GM23248 (cell line): Measurements from ENCODE around the gene PCED1A. TPM values are rescaled to one million over a fixed set of nuclear protein-coding genes. Genes with fewer than 3 reads are reported as not detected.
"Not testable (repeated sequence)": the region's sequence is repeated elsewhere in the genome, so short reads cannot be mapped to it uniquely, and the experiment has no call there.

ENCODE experiments used
- DNase-seq: peaks from one replicate; pipeline ENCODE4 v3.0.0-alpha.2; 2015
- H2AFZ ChIP-seq: fragments of 200-600 bp; sonication (generic); 2 replicates; pipeline ENCODE4 v1.6.1; 2016; ENCODE audit warnings: antibody characterized with exemption
- H3F3A ChIP-seq: fragments of 200-600 bp; sonication (generic); 2 replicates; pipeline ENCODE4 v1.6.1; 2016; ENCODE audit warnings: mild to moderate bottlenecking, antibody characterized with exemption, mixed run types; ENCODE audit not compliant: insufficient read depth
- H3K27ac ChIP-seq: fragments of 200-600 bp; sonication (generic); 2 replicates; pipeline ENCODE4 v1.5.1; 2016; ENCODE audit warnings: mild to moderate bottlenecking
- H3K27me3 ChIP-seq: fragments of 200-600 bp; sonication (generic); replicated peaks from 2 replicates; pipeline ENCODE4 v1.6.1; 2016; ENCODE audit warnings: mild to moderate bottlenecking; ENCODE audit not compliant: insufficient read depth
- H3K36me3 ChIP-seq: fragments of 200-600 bp; sonication (generic); 2 replicates; pipeline ENCODE4 v1.6.1; 2016; ENCODE audit warnings: low read depth, mild to moderate bottlenecking
- H3K4me1 ChIP-seq: fragments of 200-600 bp; sonication (generic); 2 replicates; pipeline ENCODE4 v1.6.1; 2016; ENCODE audit warnings: mild to moderate bottlenecking; ENCODE audit not compliant: insufficient read depth
- H3K4me2 ChIP-seq: fragments of 200-600 bp; sonication (generic); one replicate; pipeline ENCODE4 v1.6.1; 2016; ENCODE audit warnings: mild to moderate bottlenecking; ENCODE audit not compliant: unreplicated experiment
- H3K4me3 ChIP-seq: fragments of 200-600 bp; sonication (generic); 2 replicates; pipeline ENCODE4 v1.5.1; 2016; ENCODE audit warnings: mild to moderate bottlenecking
- H3K79me2 ChIP-seq: fragments of 200-600 bp; sonication (generic); 2 replicates; pipeline ENCODE4 v1.6.1; 2016; ENCODE audit warnings: mild to moderate bottlenecking; ENCODE audit not compliant: insufficient read depth
- H3K9ac ChIP-seq: fragments of 200-600 bp; sonication (generic); 2 replicates; pipeline ENCODE4 v1.6.1; 2016; ENCODE audit warnings: mild to moderate bottlenecking
- H3K9me2 ChIP-seq: fragments of 200-600 bp; sonication (generic); 2 replicates; pipeline ENCODE4 v1.6.1; 2016; ENCODE audit warnings: mixed run types, mild to moderate bottlenecking, moderate library complexity; ENCODE audit not compliant: insufficient read depth
- H3K9me3 ChIP-seq: fragments of 200-600 bp; sonication (generic); one replicate; pipeline ENCODE4 v1.6.1; 2017; ENCODE audit warnings: low read depth
- H4K20me1 ChIP-seq: fragments of 200-600 bp; sonication (generic); 2 replicates; pipeline ENCODE4 v1.6.0; 2016; ENCODE audit not compliant: insufficient read depth
- EZH2 ChIP-seq: fragments of 200-600 bp; sonication (generic); IDR thresholded peaks from 2 replicates; pipeline ENCODE4 v1.6.1; 2018; ENCODE audit warnings: antibody characterized with exemption, mild to moderate bottlenecking; ENCODE audit not compliant: insufficient read depth, poor library complexity, severe bottlenecking
- EZH2phosphoT487 ChIP-seq: fragments of 200-600 bp; sonication (generic); IDR thresholded peaks from 2 replicates; pipeline ENCODE4 v1.6.1; 2018; ENCODE audit warnings: antibody characterized with exemption, moderate library complexity, mild to moderate bottlenecking, low read depth; ENCODE audit not compliant: insufficient read depth
- WGBS, 2 experiments: methylation state at CpG; one replicate each; pipeline ENCODE4 v1.1.6; 2015 to 2017; ENCODE audit warnings: low lambda C conversion rate in 2 of 2, low coverage in 1 of 2; ENCODE audit errors: missing lambda C conversion rate in 2 of 2; 5-methylcytosine and 5-hydroxymethylcytosine counted together
- in situ Hi-C: fragments of 300-500 bp; cut with MboI; formaldehyde crosslinking; loops from 2 replicates; pipeline ENCODE4 v1.15.0; 2020
- polyA plus RNA-seq: library from polyadenylated mRNA; unstranded; fragments of >200 nt; fragmentation: Nextera tagmentation; extraction: Ambion mirVana; gene quantifications from 2 replicates; pipeline ENCODE4 v1.2.1, GENCODE V29; 2016
- total RNA-seq: library from RNA; depleted of rRNA; stranded (reverse); fragments of >200 nt; shearing (Covaris generic); gene quantifications from 2 replicates; pipeline ENCODE4 v1.2.3, GENCODE V29; 2014

PCED1A gene
- total and polyA plus RNA-seq, 2 experiments from 2014 or later = 17.3 to 39.2 TPM

DNA sequence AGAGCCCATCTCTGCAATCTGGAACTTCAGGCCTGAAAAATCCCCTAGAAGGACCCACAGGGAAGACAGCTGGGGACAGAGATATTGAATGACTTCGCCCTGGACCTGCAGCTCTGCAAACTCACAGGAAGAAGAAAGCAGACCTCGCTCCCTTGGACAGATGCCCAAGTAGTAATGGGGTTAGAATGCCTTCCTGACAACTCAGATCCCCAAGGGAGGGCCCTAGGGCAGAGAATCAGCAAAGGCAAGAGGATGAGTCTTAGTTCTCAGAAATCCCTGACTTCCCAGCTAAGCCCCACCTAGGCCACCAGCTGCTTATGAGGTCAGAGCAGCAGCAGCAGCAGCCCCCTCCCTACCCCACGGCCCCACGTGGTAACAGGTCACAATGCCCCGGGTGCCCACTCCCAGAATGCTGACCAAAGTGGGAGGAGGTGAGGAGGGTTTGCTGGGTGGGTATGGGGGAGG, 25.8 kb downstream of the PCED1A start, which contains the start of gene C20orf141:
Gene C20orf141, plus strand, starts transcription at position 401 of the 465 bp plus-strand sequence. CDS start 198 bp downstream, outside the sequence.
- in situ Hi-C loops = no loop called here
- Histone ChIP-seq H3K9ac (peak within 1 kb of the TSS; percentile 8), H2AFZ (no peak within 1 kb of the TSS), H3K36me3 (no peaks in the 10 kb centered on the region), H3F3A (no peaks in the 10 kb centered on the region), H3K27ac (peak within 1 kb of the TSS; percentile 23), H3K9me2 (no peaks in the 10 kb centered on the region), H4K20me1 (no peaks in the 10 kb centered on the region), H3K4me2 (peak within 1 kb of the TSS; percentile 76), H3K4me3 (0 out of 2 replicates have a peak within 1 kb of the TSS, but pooled peaks have one; percentile 19), H3K9me3 (peaks cover 3% of the 10 kb centered on the region), H3K27me3 (0 out of 2 replicates have a peak, but pooled peaks cover 3% of the 10 kb centered on the region), H3K79me2 (no peaks in the 10 kb centered on the region), H3K4me1 (peaks cover 13% of the 10 kb centered on the region)
- TF ChIP-seq EZH2phosphoT487 (no peak), EZH2 (no peak)
- WGBS, 2 experiments = 0 to 3% methylated on average over 5 of the region's 5 CpGs
- peak; percentile 99 for DNase-seq

DNA sequence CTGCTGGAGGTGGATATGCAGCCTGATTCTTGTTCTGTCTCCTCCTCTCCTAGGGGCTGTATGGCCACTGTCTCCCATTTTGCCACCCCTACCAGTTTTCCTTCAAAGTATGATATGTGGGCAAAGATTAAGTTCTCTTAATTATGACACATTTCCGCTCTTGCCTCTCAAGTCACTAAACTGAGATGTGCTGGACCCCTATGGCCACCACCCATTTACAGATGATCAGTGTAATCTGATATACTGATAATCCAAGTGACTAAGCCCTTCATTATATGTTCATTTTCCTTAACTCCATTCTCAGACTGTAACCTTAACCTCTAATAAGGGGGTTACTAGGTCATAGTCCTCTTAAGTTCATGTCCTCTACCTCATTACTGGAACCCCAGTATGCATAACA, 26.4 kb downstream of the PCED1A start:
- Histone ChIP-seq H3K9ac (no peak overlapping the region), H4K20me1 (no peaks in the 10 kb centered on the region), H3K4me2 (peak overlapping the region; percentile 76), H3K27ac (no peak overlapping the region), H3K36me3 (no peaks in the 10 kb centered on the region), H2AFZ (no peak overlapping the region), H3K4me1 (peaks cover 13% of the 10 kb centered on the region), H3F3A (no peaks in the 10 kb centered on the region), H3K79me2 (no peaks in the 10 kb centered on the region), H3K9me3 (peaks cover 3% of the 10 kb centered on the region), H3K4me3 (0 out of 2 replicates have a peak overlapping the region, but pooled peaks have one; percentile 19), H3K27me3 (0 out of 2 replicates have a peak, but pooled peaks cover 3% of the 10 kb centered on the region), H3K9me2 (no peaks in the 10 kb centered on the region)
- WGBS, 2 experiments = 83 to 88% methylated on average over 1 of the region's 1 CpG
- no peak for TF ChIP-seq EZH2
- no peak for TF ChIP-seq EZH2phosphoT487
- DNase-seq = no peak
- in situ Hi-C loops = no loop called here

DNA sequence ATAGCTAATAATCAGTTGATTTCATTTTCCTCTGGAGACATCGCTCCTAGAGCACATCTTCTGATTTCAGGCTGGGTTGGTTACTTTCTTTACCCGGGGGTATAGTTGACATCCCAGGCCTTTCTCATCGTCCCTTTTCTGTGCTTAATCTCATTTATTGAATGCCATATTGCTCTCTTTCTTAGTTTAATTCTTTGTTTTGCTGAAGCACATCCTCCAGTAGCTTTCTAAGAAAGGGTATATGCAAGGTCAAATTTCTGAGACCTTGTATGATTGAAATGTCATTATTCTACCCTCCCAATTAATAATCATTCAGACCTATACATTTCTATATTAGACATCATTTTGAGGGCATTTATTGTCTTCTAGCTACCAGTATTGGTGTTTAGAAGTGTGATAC, 28.3 kb downstream of the PCED1A start:
- WGBS, 2 experiments = 63 to 83% methylated on average over 3 of the region's 3 CpGs
- no peak overlapping the region for H3K27ac ChIP-seq
- in situ Hi-C loops = no loop called here
- no peaks in the 10 kb centered on the region for H3K9me2 ChIP-seq
- TF ChIP-seq EZH2 (no peak), EZH2phosphoT487 (no peak)
- no peak overlapping the region for H3K9ac ChIP-seq
- no peak overlapping the region for H2AFZ ChIP-seq
- H3K4me1 ChIP-seq = peaks cover 13% of the 10 kb centered on the region
- no peak for DNase-seq
- H3K4me2 ChIP-seq = no peak overlapping the region
- no peaks in the 10 kb centered on the region for H3F3A ChIP-seq
- H3K27me3 ChIP-seq = peaks cover 17% of the 10 kb centered on the region; the same call in 1 of the 2 replicates
- peaks cover 3% of the 10 kb centered on the region for H3K9me3 ChIP-seq
- no peaks in the 10 kb centered on the region for H3K36me3 ChIP-seq
- H3K79me2 ChIP-seq = no peaks in the 10 kb centered on the region
- H4K20me1 ChIP-seq = no peaks in the 10 kb centered on the region
- no peak overlapping the region for H3K4me3 ChIP-seq

DNA sequence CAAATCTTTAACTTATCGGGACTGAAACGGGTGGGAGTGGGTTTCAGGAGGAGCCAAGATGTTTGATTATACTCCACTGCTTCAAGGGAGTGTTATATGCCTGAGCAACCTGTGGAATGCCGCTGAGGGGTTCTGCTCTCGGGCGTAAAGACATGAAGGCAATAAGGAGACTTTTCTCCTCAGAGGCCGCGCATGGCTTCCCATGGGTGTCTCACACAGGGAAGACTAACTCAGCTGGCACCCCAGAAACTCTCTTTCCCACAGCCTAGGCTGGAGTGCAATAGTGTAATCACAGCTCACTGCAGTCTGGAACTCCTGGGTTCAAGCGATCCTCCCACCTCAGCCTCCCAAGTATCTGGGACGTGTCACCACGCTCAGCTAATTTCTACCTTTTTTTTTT, 30.8 kb downstream of the PCED1A start:
- Histone ChIP-seq H3K9ac (no peak overlapping the region), H2AFZ (no peak overlapping the region), H3K9me3 (peaks cover 3% of the 10 kb centered on the region), H3K79me2 (no peaks in the 10 kb centered on the region), H4K20me1 (no peaks in the 10 kb centered on the region), H3K9me2 (no peaks in the 10 kb centered on the region), H3K4me1 (peaks cover 6% of the 10 kb centered on the region), H3K27me3 (peaks cover 40% of the 10 kb centered on the region), H3K27ac (no peak overlapping the region), H3F3A (no peaks in the 10 kb centered on the region), H3K4me2 (no peak overlapping the region), H3K36me3 (no peaks in the 10 kb centered on the region), H3K4me3 (no peak overlapping the region)
- no peak for DNase-seq
- in situ Hi-C loops = no loop called here
- TF ChIP-seq EZH2 (no peak), EZH2phosphoT487 (no peak)
- 82 to 85% methylated on average over 10 of the region's 10 CpGs for WGBS, 2 experiments

DNA sequence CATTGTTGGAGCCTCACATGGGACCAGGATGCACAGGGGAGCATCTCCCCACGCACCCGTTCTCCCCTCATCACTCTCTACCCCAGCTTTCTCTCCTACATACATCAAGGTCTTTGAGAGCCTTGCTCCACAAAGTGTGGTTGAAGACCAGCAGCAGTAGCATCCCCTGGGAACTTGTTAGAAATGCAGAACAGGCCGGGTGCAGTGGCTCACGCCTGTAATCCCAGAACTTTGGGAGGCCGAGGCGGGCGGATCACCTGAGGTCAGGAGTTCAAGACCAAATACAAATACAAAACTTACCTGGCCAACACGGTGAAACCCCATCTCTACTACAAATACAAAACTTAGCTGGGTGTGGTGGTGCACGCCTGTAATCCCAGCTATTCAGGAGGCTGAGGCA, 32.5 kb downstream of the PCED1A start:
- H3F3A ChIP-seq, H3K9ac ChIP-seq, H3K36me3 ChIP-seq, H3K9me3 ChIP-seq, H4K20me1 ChIP-seq, H3K4me3 ChIP-seq, H3K27ac ChIP-seq, in situ Hi-C loops, H3K9me2 ChIP-seq, H3K4me1 ChIP-seq, H2AFZ ChIP-seq, DNase-seq, H3K79me2 ChIP-seq, H3K4me2 ChIP-seq: not testable (repeated sequence)
- 61 to 72% methylated on average over 9 of the region's 9 CpGs for WGBS, 2 experiments
- peaks cover 58% of the 10 kb centered on the region for H3K27me3 ChIP-seq
